IMR-90 (cell line): ENCODE data around the gene GLCCI1. TPM values are rescaled to one million over a fixed set of nuclear protein-coding genes. Genes with fewer than 3 reads are reported as not detected.

Source experiments
- ATAC-seq: fragments of 200-7000 bp; cut with Tn5 transposase; 2 replicates; pipeline ENCODE4 v1.9.1; 2020; ENCODE audit warnings: low read depth, mild to moderate bottlenecking, moderate library complexity
- BruUV-seq: library from RNA; stranded (reverse); fragments of 400-500 nt; replicated peaks from 2 replicates; lab custom pipeline; 2021; lab: Mats Ljungman, UMichigan
- CTCF ChIA-PET: fragments of 300-600 bp; formaldehyde crosslinking; extraction: SDS; loops from one replicate; lab custom pipeline; 2021; ENCODE audit warnings: antibody characterized with exemption; lab: Yijun Ruan, JAX
- POLR2A ChIA-PET: fragments of 300-600 bp; sonication (Branson Sonifier 250); formaldehyde crosslinking; loops from one replicate; lab custom pipeline; 2022; ENCODE audit warnings: antibody characterized with exemption; ENCODE audit not compliant: unreplicated experiment; lab: Charles Lee
- DNase-seq: peaks from one replicate; pipeline ENCODE4 v3.0.0; 2013
- H2AFZ ChIP-seq: replicated peaks from 2 replicates; pipeline ENCODE3; 2013; ENCODE audit warnings: low read length, mild to moderate bottlenecking; ENCODE audit not compliant: poor library complexity
- H2AK5ac ChIP-seq: 2 replicates; pipeline ENCODE4 v1.6.1; 2013; ENCODE audit warnings: low read depth, low read length, inconsistent platforms
- H2AK9ac ChIP-seq: replicated peaks from 2 replicates; pipeline ENCODE3; 2013; ENCODE audit warnings: mild to moderate bottlenecking, low read depth, low read length, moderate library complexity; ENCODE audit not compliant: poor library complexity
- H2BK120ac ChIP-seq: 2 replicates; pipeline ENCODE4 v1.6.1; 2013; ENCODE audit warnings: low read depth, low read length, inconsistent platforms
- H2BK15ac ChIP-seq: 3 replicates; pipeline ENCODE4 v1.6.1; 2013; ENCODE audit warnings: low read depth, low read length, inconsistent platforms
- H2BK20ac ChIP-seq: 2 replicates; pipeline ENCODE4 v1.6.1; 2013; ENCODE audit warnings: low read depth, mild to moderate bottlenecking, inconsistent platforms, low read length, moderate library complexity
- H2BK5ac ChIP-seq: 2 replicates; pipeline ENCODE4 v1.6.1; 2013; ENCODE audit warnings: mild to moderate bottlenecking, low read depth, low read length, inconsistent platforms; ENCODE audit not compliant: poor library complexity, severe bottlenecking
- H3K14ac ChIP-seq: replicated peaks from 2 replicates; pipeline ENCODE4 v1.6.1; 2013; ENCODE audit warnings: low read depth, low read length, inconsistent platforms
- H3K18ac ChIP-seq: 2 replicates; pipeline ENCODE4 v1.6.1; 2013; ENCODE audit warnings: low read depth, low read length, control low read depth
- H3K23ac ChIP-seq: 2 replicates; pipeline ENCODE4 v1.6.1; 2013; ENCODE audit warnings: low read depth, low read length, inconsistent platforms
- H3K27ac ChIP-seq: 2 replicates; pipeline ENCODE4 v1.5.1; 2013; ENCODE audit warnings: mild to moderate bottlenecking, control low read depth, low read length; ENCODE audit not compliant: insufficient read depth
- H3K27me3 ChIP-seq: 2 replicates; pipeline ENCODE4 v1.6.1; 2013; ENCODE audit warnings: low read length; ENCODE audit not compliant: control insufficient read depth, insufficient read depth
- H3K36me3 ChIP-seq: 2 replicates; pipeline ENCODE4 v1.6.1; 2013; ENCODE audit warnings: low read length, mixed read lengths; ENCODE audit not compliant: control insufficient read depth, insufficient read depth
- H3K4ac ChIP-seq: 2 replicates; pipeline ENCODE4 v1.6.1; 2013; ENCODE audit warnings: low read depth, low read length, inconsistent platforms
- H3K4me1 ChIP-seq: 2 replicates; pipeline ENCODE4 v1.6.1; 2013; ENCODE audit warnings: low read length, mixed read lengths; ENCODE audit not compliant: control insufficient read depth, insufficient read depth
- H3K4me2 ChIP-seq: 2 replicates; pipeline ENCODE4 v1.6.1; 2013; ENCODE audit warnings: low read depth, mild to moderate bottlenecking, control low read depth, low read length, moderate library complexity
- H3K4me3 ChIP-seq: 2 replicates; pipeline ENCODE4 v1.5.1; 2013; ENCODE audit warnings: low read depth, mild to moderate bottlenecking, control low read depth, low read length, moderate library complexity; ENCODE audit not compliant: insufficient read depth
- H3K56ac ChIP-seq: 2 replicates; pipeline ENCODE4 v1.6.1; 2013; ENCODE audit warnings: low read length, inconsistent platforms; ENCODE audit not compliant: insufficient read depth; ENCODE audit errors: extremely low read depth
- H3K79me1 ChIP-seq, 2 experiments: 2 replicates each; pipeline ENCODE4 v1.6.1; 2013; ENCODE audit warnings: low read length in 2 of 2, inconsistent platforms in 1 of 2, low read depth in 1 of 2
- H3K9ac ChIP-seq: 2 replicates; pipeline ENCODE4 v1.6.1; 2013; ENCODE audit warnings: low read depth, low read length, control low read depth
- H3K9me1 ChIP-seq: 2 replicates; pipeline ENCODE4 v1.6.1; 2013; ENCODE audit warnings: low read length, inconsistent platforms; ENCODE audit not compliant: insufficient read depth
- H3K9me3 ChIP-seq: 2 replicates; pipeline ENCODE4 v1.6.1; 2013; ENCODE audit warnings: low read length; ENCODE audit not compliant: control insufficient read depth, insufficient read depth
- H4K20me1 ChIP-seq: 2 replicates; pipeline ENCODE4 v1.6.1; 2013; ENCODE audit warnings: low read length, inconsistent platforms; ENCODE audit not compliant: insufficient read depth
- H4K5ac ChIP-seq: 2 replicates; pipeline ENCODE4 v1.6.1; 2013; ENCODE audit warnings: mild to moderate bottlenecking, low read depth, low read length, control low read depth
- H4K8ac ChIP-seq, 2 experiments: 2 replicates each; pipeline ENCODE4 v1.6.1; 2013; ENCODE audit warnings: low read depth in 2 of 2, low read length in 2 of 2, control low read depth in 1 of 2, inconsistent platforms in 1 of 2
- H4K91ac ChIP-seq: 2 replicates; pipeline ENCODE4 v1.6.1; 2013; ENCODE audit warnings: low read depth, low read length, inconsistent platforms; ENCODE audit not compliant: insufficient read depth
- BHLHE40 ChIP-seq: fragments of 150-350 bp; IDR thresholded peaks from 2 replicates; pipeline ENCODE4 v1.6.1; 2016; ENCODE audit warnings: mild to moderate bottlenecking, low read depth, low read length
- CEBPB ChIP-seq: IDR thresholded peaks from 2 replicates; pipeline ENCODE4 v1.6.1; 2012; ENCODE audit warnings: low read depth, low read length, improper control_type of control experiment
- CHD1 ChIP-seq: IDR thresholded peaks from 2 replicates; pipeline ENCODE4 v1.6.1; 2012; ENCODE audit warnings: low read depth, low read length, improper control_type of control experiment
- CTCF ChIP-seq: conservative IDR thresholded peaks from 2 replicates; pipeline ENCODE4 v1.5.1; 2012; ENCODE audit warnings: mild to moderate bottlenecking, low read depth, low read length, improper control_type of control experiment
- ELK1 ChIP-seq: fragments of 150-350 bp; IDR thresholded peaks from 2 replicates; pipeline ENCODE4 v1.6.1; 2016; ENCODE audit warnings: low read depth, mild to moderate bottlenecking, low read length, moderate library complexity, borderline replicate concordance
- FOS ChIP-seq: fragments of 150-350 bp; IDR thresholded peaks from 2 replicates; pipeline ENCODE4 v1.6.1; 2016; ENCODE audit warnings: low read depth, low read length
- MAFK ChIP-seq: IDR thresholded peaks from 2 replicates; pipeline ENCODE4 v1.6.1; 2012; ENCODE audit warnings: low read depth, low read length, improper control_type of control experiment
- MAZ ChIP-seq: IDR thresholded peaks from 2 replicates; pipeline ENCODE4 v1.6.1; 2012; ENCODE audit warnings: low read depth, mild to moderate bottlenecking, low read length, improper control_type of control experiment, moderate library complexity, borderline replicate concordance
- MXI1 ChIP-seq: IDR thresholded peaks from 2 replicates; pipeline ENCODE4 v1.6.1; 2012; ENCODE audit warnings: low read depth, mild to moderate bottlenecking, low read length, moderate library complexity, borderline replicate concordance
- NFE2L2 ChIP-seq: fragments of 150-350 bp; IDR thresholded peaks from 2 replicates; pipeline ENCODE4 v1.6.1; 2016; ENCODE audit warnings: low read depth, mild to moderate bottlenecking, low read length
- POLR2A ChIP-seq: IDR thresholded peaks from 2 replicates; pipeline ENCODE4 v1.6.1; 2012; ENCODE audit warnings: mild to moderate bottlenecking, low read depth, low read length
- RAD21 ChIP-seq: IDR thresholded peaks from 2 replicates; pipeline ENCODE4 v1.6.1; 2012; ENCODE audit warnings: low read length, improper control_type of control experiment
- RCOR1 ChIP-seq: IDR thresholded peaks from 2 replicates; pipeline ENCODE4 v1.6.1; 2012; ENCODE audit warnings: mild to moderate bottlenecking, low read length, improper control_type of control experiment; ENCODE audit not compliant: insufficient replicate concordance
- RFX5 ChIP-seq: IDR thresholded peaks from 2 replicates; pipeline ENCODE4 v1.8.0; 2012; ENCODE audit warnings: low read depth, mild to moderate bottlenecking, low read length, moderate library complexity
- SMC3 ChIP-seq: fragments of 150-350 bp; IDR thresholded peaks from 2 replicates; pipeline ENCODE4 v1.6.1; 2016; ENCODE audit warnings: low read depth, mild to moderate bottlenecking, antibody characterized with exemption, low read length, moderate library complexity
- WGBS, 2 experiments: methylation state at CpG; one replicate each; pipeline versions ENCODE4 v1.1.5 to v1.1.7; 2013; ENCODE audit warnings: missing lambda C conversion rate in 2 of 2; ENCODE audit not compliant: insufficient read length in 1 of 2; ENCODE audit errors: extremely low coverage in 2 of 2; 5-methylcytosine and 5-hydroxymethylcytosine counted together
- dilution Hi-C: fragments of 300-500 bp; cut with HindIII; formaldehyde crosslinking; loops from one replicate; pipeline ENCODE4 v1.14.3; 2018; ENCODE audit warnings: low sequenced_read_pairs; ENCODE audit not compliant: unreplicated experiment
- in situ Hi-C: fragments of 300-500 bp; cut with MboI; formaldehyde crosslinking; loops from 3 replicates; pipeline ENCODE4 v1.14.3; 2019; ENCODE audit warnings: low sequenced_read_pairs, inconsistent platforms, mixed read lengths
- intact Hi-C: fragments of 100-400 bp; cut with micrococcal nuclease; formaldehyde crosslinking; loops from 2 replicates; pipeline ENCODE4 v1.10.0; 2022
- polyA plus RNA-seq, 3 experiments: library from polyadenylated mRNA; depleted of rRNA; stranded (reverse); fragments of >200 nt; gene quantifications; 2 replicates each; pipeline ENCODE4 v1.2.3, GENCODE V29; 2012; ENCODE audit warnings: low replicate concordance in 1 of 3
- total RNA-seq: library from RNA; depleted of rRNA; stranded (reverse); fragments of >200 nt; gene quantifications from 2 replicates; pipeline ENCODE4 v1.2.3, GENCODE V29; 2012
- TF ChIP-seq, protein P1 (sequence below): fragments of 150-350 bp; IDR thresholded peaks from 2 replicates; pipeline ENCODE4 v1.6.1; 2017; ENCODE audit warnings: mild to moderate bottlenecking, antibody characterized with exemption, low read length, low read depth

The GLCCI1 gene
- total and polyA plus RNA-seq, 2 of the 4 experiments (the other 2 are of a cell fraction) = 4.1 to 6.2 TPM

GRCh38 chr7:8060241-8060640, 91.6 kb downstream of the GLCCI1 start:
- peaks cover 0 to 4% of the 10 kb centered on the region in 2 experiments; a peak in 2 of 4 replicates for H3K79me1 ChIP-seq
- no peak overlapping the region for H3K23ac ChIP-seq
- H2AK9ac ChIP-seq = no peak overlapping the region
- peaks cover 5% of the 10 kb centered on the region; the same call in 1 of the 2 replicates for H3K36me3 ChIP-seq
- ATAC-seq (no peak), DNase-seq (no peak)
- H3K9me3 ChIP-seq = no peaks in the 10 kb centered on the region
- TF ChIP-seq MAFK (no peak), BHLHE40 (no peak), POLR2A (no peak), RAD21 (no peak), CEBPB (no peak), ELK1 (no peak), FOS (no peak), CTCF (no peak), MAZ (no peak), NFE2L2 (no peak), SMC3 (no peak), RFX5 (no peak), MXI1 (no peak), CHD1 (no peak), RCOR1 (no peak)
- TF ChIP-seq, protein P1, sequence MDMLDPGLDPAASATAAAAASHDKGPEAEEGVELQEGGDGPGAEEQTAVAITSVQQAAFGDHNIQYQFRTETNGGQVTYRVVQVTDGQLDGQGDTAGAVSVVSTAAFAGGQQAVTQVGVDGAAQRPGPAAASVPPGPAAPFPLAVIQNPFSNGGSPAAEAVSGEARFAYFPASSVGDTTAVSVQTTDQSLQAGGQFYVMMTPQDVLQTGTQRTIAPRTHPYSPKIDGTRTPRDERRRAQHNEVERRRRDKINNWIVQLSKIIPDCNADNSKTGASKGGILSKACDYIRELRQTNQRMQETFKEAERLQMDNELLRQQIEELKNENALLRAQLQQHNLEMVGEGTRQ = no peak
- no peak overlapping the region for H2BK15ac ChIP-seq
- no peak overlapping the region for H3K4me3 ChIP-seq
- H3K9ac ChIP-seq = no peak overlapping the region
- H3K4ac ChIP-seq = no peak overlapping the region
- intact Hi-C loops = no loop called here
- no peak overlapping the region; the same call in 1 of the 2 replicates for H3K4me2 ChIP-seq
- no peak overlapping the region for H4K5ac ChIP-seq
- no peak overlapping the region for H2BK5ac ChIP-seq
- no peak overlapping the region for H2BK120ac ChIP-seq
- no peaks in the 10 kb centered on the region for H3K4me1 ChIP-seq
- H3K18ac ChIP-seq = no peak overlapping the region
- ChIA-PET POLR2A (no interaction called here), CTCF (no interaction called here)
- in situ Hi-C loops = no loop called here
- no peak overlapping the region for H4K91ac ChIP-seq
- dilution Hi-C loops = no loop called here
- WGBS, 2 experiments = no CpG with 5 or more reads among the region's 3 CpGs
- no peaks in the 10 kb centered on the region for H3K27me3 ChIP-seq
- no peak overlapping the region for H4K8ac ChIP-seq
- no peak overlapping the region for H3K14ac ChIP-seq
- no peaks in the 10 kb centered on the region for H4K20me1 ChIP-seq
- H2BK20ac ChIP-seq = no peak overlapping the region
- no peak overlapping the region for H2AK5ac ChIP-seq
- no peak overlapping the region for H3K27ac ChIP-seq
- H3K9me1 ChIP-seq = no peaks in the 10 kb centered on the region
- H3K56ac ChIP-seq = no peak overlapping the region
- H2AFZ ChIP-seq = no peak overlapping the region
- no TSS peak for BruUV-seq
